ENCODE measurements around the gene TGFB2.

DNA sequence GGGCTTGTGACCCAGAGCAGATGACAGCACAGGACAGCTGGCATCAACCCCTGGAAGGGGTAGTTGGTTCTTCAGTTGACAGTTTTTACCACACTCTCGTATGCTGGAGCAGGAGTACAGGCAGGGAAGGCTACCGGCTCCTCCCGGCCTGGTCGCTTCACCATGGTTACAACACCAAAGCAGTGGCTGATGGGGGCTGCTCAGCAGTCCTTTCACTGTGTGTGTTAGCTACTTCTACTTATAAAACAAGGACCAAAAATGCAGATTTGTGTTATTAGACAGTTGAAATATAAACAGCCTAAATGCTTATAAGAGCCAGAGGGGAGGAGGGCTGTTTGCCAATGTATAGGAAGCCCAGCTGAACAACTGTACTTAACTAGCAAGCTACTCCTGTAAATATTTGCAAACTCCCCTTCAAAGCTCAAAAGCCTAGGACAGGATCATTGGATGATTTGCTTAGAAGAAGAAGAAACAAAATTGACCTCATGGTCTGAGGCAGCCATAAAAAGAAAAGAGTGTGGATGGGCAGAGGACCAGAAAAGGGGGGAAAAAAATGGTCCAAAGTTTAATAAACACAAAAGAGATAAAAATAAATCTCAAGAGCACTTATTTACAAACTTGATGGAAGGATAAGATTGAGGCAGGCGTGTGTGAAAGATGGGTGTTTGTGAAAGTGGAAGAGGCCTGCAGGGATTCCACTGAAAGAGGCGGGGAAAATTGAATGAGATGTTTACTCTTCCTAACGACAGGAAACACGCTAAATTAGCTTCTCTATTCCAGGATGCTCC, 57.1 kb downstream of the TGFB2 start:
- TF ChIP-seq SP1 (IDR thresholded peaks at IDR 0.05; ENCODE audit: low read depth) (no peak), POLR2A (IDR thresholded peaks at IDR 0.05; ENCODE audit: borderline replicate concordance, extremely low read depth, insufficient read depth, insufficient read length) (no peak), POLR2AphosphoS5 (IDR thresholded peaks at IDR 0.05; ENCODE audit: low read depth, low read length) (no peak), EZH2phosphoT487 (IDR thresholded peaks at IDR 0.05; ENCODE audit: borderline replicate concordance) (no peak), EZH2 (IDR thresholded peaks at IDR 0.05) (no peak)
- TF ChIP-seq, protein P1, sequence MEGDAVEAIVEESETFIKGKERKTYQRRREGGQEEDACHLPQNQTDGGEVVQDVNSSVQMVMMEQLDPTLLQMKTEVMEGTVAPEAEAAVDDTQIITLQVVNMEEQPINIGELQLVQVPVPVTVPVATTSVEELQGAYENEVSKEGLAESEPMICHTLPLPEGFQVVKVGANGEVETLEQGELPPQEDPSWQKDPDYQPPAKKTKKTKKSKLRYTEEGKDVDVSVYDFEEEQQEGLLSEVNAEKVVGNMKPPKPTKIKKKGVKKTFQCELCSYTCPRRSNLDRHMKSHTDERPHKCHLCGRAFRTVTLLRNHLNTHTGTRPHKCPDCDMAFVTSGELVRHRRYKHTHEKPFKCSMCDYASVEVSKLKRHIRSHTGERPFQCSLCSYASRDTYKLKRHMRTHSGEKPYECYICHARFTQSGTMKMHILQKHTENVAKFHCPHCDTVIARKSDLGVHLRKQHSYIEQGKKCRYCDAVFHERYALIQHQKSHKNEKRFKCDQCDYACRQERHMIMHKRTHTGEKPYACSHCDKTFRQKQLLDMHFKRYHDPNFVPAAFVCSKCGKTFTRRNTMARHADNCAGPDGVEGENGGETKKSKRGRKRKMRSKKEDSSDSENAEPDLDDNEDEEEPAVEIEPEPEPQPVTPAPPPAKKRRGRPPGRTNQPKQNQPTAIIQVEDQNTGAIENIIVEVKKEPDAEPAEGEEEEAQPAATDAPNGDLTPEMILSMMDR (IDR thresholded peaks at IDR 0.05 in 2 of 3, conservative IDR thresholded peaks at IDR 0.05 in 1 of 3; ENCODE audit: borderline replicate concordance in 1 of 3, insufficient read depth in 1 of 3, low read depth in 2 of 3, low read length in 2 of 3): no peak
